Ovary (tissue), 3 donors: ENCODE results near the gene METRNL.

Experiments used
- CTCF ChIP-seq, 3 donors: fragments of 450-650 bp in 2 of 3; fragments of 200-600 bp in 1 of 3; IDR thresholded peaks; one replicate each; pipeline versions ENCODE4 v1.5.1 to v1.8.0; 2016 to 2022; ENCODE audit warnings: antibody characterized with exemption in 3 of 3, mild to moderate bottlenecking in 1 of 3
- EP300 ChIP-seq: sonication (generic); formaldehyde crosslinking; IDR thresholded peaks from one replicate; pipeline ENCODE4 v1.6.1; 2017; ENCODE audit warnings: antibody characterized with exemption
- POLR2A ChIP-seq: fragments of 450-650 bp; IDR thresholded peaks from one replicate; pipeline ENCODE4 v1.6.1; 2017; ENCODE audit warnings: antibody characterized with exemption, mild to moderate bottlenecking, moderate library complexity
- donor health status: DM: no; HTN: no; CAD: no.

- TF ChIP-seq CTCF (IDR thresholded peaks at IDR 0.05) (no peak), POLR2A (no peak), EP300 (no peak)
These were observed 26.7 kb downstream of the METRNL start for GRCh38 chr17:83106056-83106588.
